Tibial nerve (tissue), 4 donors: Measurements from ENCODE around the gene TPPP. TPM values are rescaled to one million over a fixed set of nuclear protein-coding genes. Genes with fewer than 3 reads are reported as not detected.

Source experiments
- DNase-seq, 2 donors: peaks; one replicate each; pipeline ENCODE4 v3.0.0-alpha.2; 2019; ENCODE audit warnings: low spot score in 2 of 2
- H3K27ac ChIP-seq, 4 donors: fragments of 200-600 bp; sonication (generic) in 3 of 4; one replicate each; pipeline ENCODE4 v1.5.1; 2017 to 2019; ENCODE audit warnings: mild to moderate bottlenecking in 1 of 4
- H3K27me3 ChIP-seq, 2 donors: fragments of 200-600 bp; sonication (generic) in 1 of 2; one replicate each; pipeline versions ENCODE4 v1.5.1 to v1.6.0; 2017 to 2019
- H3K36me3 ChIP-seq, 3 donors: fragments of 200-600 bp; sonication (generic); one replicate each; pipeline ENCODE4 v1.5.1; 2018 to 2019
- H3K4me1 ChIP-seq, 4 donors: fragments of 200-600 bp; sonication (generic) in 3 of 4; one replicate each; pipeline ENCODE4 v1.5.1; 2017 to 2019
- H3K4me3 ChIP-seq, 4 donors: fragments of 200-600 bp; sonication (generic) in 3 of 4; one replicate each; pipeline ENCODE4 v1.5.1; 2017 to 2019; ENCODE audit warnings: mild to moderate bottlenecking in 1 of 4, moderate library complexity in 1 of 4
- H3K9me3 ChIP-seq, 4 donors: fragments of 200-600 bp; sonication (generic) in 3 of 4; one replicate each; pipeline ENCODE4 v1.5.1; 2017 to 2019
- CTCF ChIP-seq, 5 experiments: fragments of 200-600 bp in 3 of 5; fragments of 450-650 bp in 2 of 5; sonication (generic) in 3 of 5; IDR thresholded peaks; one replicate each; pipeline ENCODE4 v1.5.1; 2016 to 2019; ENCODE audit warnings: antibody characterized with exemption in 5 of 5, mild to moderate bottlenecking in 3 of 5, moderate library complexity in 2 of 5
- EP300 ChIP-seq, 2 donors: sonication (generic); formaldehyde crosslinking; IDR thresholded peaks; one replicate each; pipeline ENCODE4 v1.6.1; 2017; ENCODE audit warnings: antibody characterized with exemption in 2 of 2, mild to moderate bottlenecking in 1 of 2
- POLR2A ChIP-seq, 2 donors: fragments of 450-650 bp; IDR thresholded peaks; one replicate each; pipeline ENCODE4 v1.6.1; 2017; ENCODE audit warnings: antibody characterized with exemption in 2 of 2, mild to moderate bottlenecking in 2 of 2, moderate library complexity in 2 of 2
- WGBS, 2 donors: methylation state at CpG; one replicate each; pipeline ENCODE4 v1.1.5; 2018; 5-methylcytosine and 5-hydroxymethylcytosine counted together
- total RNA-seq, 4 donors: library from RNA; depleted of rRNA; stranded (reverse); fragments of >200 nt; gene quantifications; one replicate each; pipeline ENCODE4 v1.1.0, GENCODE V29; 2016

The TPPP gene
- total RNA-seq, 4 donors from 2014 or later, result 1.7 to 5.5 (median 4.0) TPM

- Histone ChIP-seq H3K36me3 (peaks cover 0 to 52% (median 0%) of the 10 kb centered on the region in 3 donors), H3K27ac (no peak overlapping the region), H3K27me3 (no peaks in the 10 kb centered on the region), H3K9me3 (no peaks in the 10 kb centered on the region), H3K4me3 (no peak overlapping the region), H3K4me1 (peaks cover 0 to 4% (median 0%) of the 10 kb centered on the region in 4 donors)
- TF ChIP-seq POLR2A (IDR thresholded peaks at IDR 0.05) (no peak), CTCF (IDR thresholded peaks at IDR 0.05) (no peak), EP300 (IDR thresholded peaks at IDR 0.05) (no peak)
- DNase-seq, result no peak
- 88% methylated on average over 5 of the region's 5 CpGs for WGBS, 2 donors
Measured at GRCh38 chr5:618450-618849, 74.7 kb downstream of the TPPP start.

GRCh38 chr5:617896-618295 lies 75.3 kb downstream of the TPPP start:
- Histone ChIP-seq H3K27me3 (no peaks in the 10 kb centered on the region), H3K27ac (no peak overlapping the region), H3K4me3 (no peak overlapping the region), H3K4me1 (peaks cover 0 to 10% (median 0%) of the 10 kb centered on the region in 4 donors), H3K9me3 (no peaks in the 10 kb centered on the region), H3K36me3 (peaks cover 0 to 46% (median 0%) of the 10 kb centered on the region in 3 donors)
- TF ChIP-seq CTCF (IDR thresholded peaks at IDR 0.05), result no peak
- TF ChIP-seq POLR2A (IDR thresholded peaks at IDR 0.05), result no peak
- no peak for TF ChIP-seq EP300 (IDR thresholded peaks at IDR 0.05)
- no peak for DNase-seq
- WGBS, 2 donors, result 90 to 93% methylated on average over 12 of the region's 12 CpGs

DNA sequence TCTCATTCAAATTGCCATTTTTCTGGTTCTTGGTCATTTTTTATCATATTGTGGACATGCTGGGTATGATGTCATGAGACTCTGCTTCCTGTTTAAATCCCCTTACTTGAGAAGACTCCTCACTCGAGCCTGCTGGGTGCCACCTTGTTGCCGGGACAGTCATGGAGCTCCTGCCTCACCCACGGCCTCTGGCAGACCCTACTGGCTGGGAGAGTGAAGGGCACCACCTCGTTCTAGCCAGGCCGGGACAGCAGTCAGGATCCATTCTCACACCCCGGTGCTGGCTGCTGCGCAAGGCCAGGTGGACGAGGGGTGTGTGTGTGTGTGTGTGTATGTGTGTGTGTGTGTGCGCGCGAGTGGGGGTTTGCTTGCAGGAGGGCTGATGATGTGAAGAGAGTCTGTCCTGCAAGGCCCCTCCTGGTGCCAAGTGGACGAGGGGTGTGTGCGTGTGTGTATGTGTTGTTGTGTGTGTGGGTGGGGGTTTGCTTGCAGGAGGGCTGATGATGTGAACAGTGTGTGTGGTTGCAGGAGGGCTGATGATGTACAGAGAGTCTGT lies 76.6 kb downstream of the TPPP start:
- Histone ChIP-seq H3K27me3 (no peaks in the 10 kb centered on the region), H3K4me1 (peaks cover 0 to 16% (median 2%) of the 10 kb centered on the region in 4 donors), H3K36me3 (peaks cover 0 to 35% (median 0%) of the 10 kb centered on the region in 3 donors), H3K4me3 (no peak overlapping the region), H3K9me3 (no peaks in the 10 kb centered on the region), H3K27ac (no peak overlapping the region)
- TF ChIP-seq CTCF (IDR thresholded peaks at IDR 0.05), result peak in 1 of 5 experiments; percentile 18
- no peak for TF ChIP-seq POLR2A (IDR thresholded peaks at IDR 0.05)
- no peak for DNase-seq
- WGBS, 2 donors, result 52 to 73% methylated on average over 13 of the region's 13 CpGs

- H3K27ac ChIP-seq, result peak overlapping the region in 2 of 4 donors; percentile 22 to 87
- 37 to 51% methylated on average over 12 to 16 of the region's 49 CpGs for WGBS, 2 donors
Measured at GRCh38 chr5:612498-613424, 80.4 kb downstream of the TPPP start.

More at GRCh38 chr5:612498-613424, 80.4 kb downstream of the TPPP start:
- DNase-seq, result no peak
- TF ChIP-seq CTCF (IDR thresholded peaks at IDR 0.05) (no peak), EP300 (IDR thresholded peaks at IDR 0.05) (no peak), POLR2A (IDR thresholded peaks at IDR 0.05) (no peak)
- H3K4me3 ChIP-seq, result peak overlapping the region; percentile 54 to 92 (median 55)
- H3K9me3 ChIP-seq, result no peaks in the 10 kb centered on the region
- H3K27me3 ChIP-seq, result peaks cover 0 to 8% of the 10 kb centered on the region in 2 donors
- peaks cover 0 to 4% (median 0%) of the 10 kb centered on the region in 3 donors for H3K36me3 ChIP-seq
- peaks cover 0 to 25% (median 8%) of the 10 kb centered on the region in 4 donors for H3K4me1 ChIP-seq
